ENCODE results near the gene LRP8. TPM values are rescaled to one million over a fixed set of nuclear protein-coding genes. Genes with fewer than 3 reads are reported as not detected.

Gene LRP8
- total and polyA plus RNA-seq, 8 donors = 6.8 to 36.6 (median 9.3) TPM

DNA sequence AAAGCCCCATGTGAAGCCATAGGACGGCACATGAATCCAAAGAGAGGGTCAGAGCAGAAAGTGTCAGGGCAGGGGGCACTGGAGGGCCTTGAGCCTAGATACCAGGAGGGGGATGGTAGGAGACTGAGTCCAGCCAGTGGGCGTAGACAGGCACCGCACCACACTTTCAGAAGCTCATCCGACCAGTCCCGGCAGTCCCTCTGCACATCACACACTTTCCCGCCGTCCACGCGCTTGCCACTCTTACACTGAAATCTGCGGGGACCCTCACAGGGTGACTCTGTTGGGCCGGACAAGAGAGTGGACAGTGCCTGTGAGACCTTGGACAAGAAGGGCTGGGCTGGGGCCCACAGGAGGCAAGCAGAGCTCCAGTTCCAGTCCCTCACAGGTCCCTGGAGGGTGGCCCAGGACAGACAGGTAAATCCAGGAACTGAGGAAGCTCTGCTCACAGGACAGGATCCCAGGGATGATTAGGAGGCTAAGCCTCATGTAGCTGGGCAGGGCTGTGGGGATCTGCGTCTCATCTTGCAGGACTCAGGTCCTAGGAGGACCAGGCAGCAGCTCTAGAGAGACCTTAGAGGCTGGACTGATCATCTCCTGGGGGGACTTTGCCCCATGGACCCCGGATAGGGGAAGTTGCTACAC, 53.2 kb downstream of the LRP8 start:
- DNase-seq (no peak), ATAC-seq (no peak)
- Histone ChIP-seq H3K4me3 (no peak overlapping the region), H3K27ac (no peak overlapping the region), H3K9me3 (no peaks in the 10 kb centered on the region), H3K27me3 (no peaks in the 10 kb centered on the region), H3K4me1 (no peaks in the 10 kb centered on the region), H3K36me3 (peaks cover 0 to 41% of the 10 kb centered on the region in 2 donors)
- TF ChIP-seq, protein P1, sequence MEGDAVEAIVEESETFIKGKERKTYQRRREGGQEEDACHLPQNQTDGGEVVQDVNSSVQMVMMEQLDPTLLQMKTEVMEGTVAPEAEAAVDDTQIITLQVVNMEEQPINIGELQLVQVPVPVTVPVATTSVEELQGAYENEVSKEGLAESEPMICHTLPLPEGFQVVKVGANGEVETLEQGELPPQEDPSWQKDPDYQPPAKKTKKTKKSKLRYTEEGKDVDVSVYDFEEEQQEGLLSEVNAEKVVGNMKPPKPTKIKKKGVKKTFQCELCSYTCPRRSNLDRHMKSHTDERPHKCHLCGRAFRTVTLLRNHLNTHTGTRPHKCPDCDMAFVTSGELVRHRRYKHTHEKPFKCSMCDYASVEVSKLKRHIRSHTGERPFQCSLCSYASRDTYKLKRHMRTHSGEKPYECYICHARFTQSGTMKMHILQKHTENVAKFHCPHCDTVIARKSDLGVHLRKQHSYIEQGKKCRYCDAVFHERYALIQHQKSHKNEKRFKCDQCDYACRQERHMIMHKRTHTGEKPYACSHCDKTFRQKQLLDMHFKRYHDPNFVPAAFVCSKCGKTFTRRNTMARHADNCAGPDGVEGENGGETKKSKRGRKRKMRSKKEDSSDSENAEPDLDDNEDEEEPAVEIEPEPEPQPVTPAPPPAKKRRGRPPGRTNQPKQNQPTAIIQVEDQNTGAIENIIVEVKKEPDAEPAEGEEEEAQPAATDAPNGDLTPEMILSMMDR (IDR thresholded peaks at IDR 0.05) = no peak
- intact Hi-C loops (cut with DNase I) = no loop called here

DNA sequence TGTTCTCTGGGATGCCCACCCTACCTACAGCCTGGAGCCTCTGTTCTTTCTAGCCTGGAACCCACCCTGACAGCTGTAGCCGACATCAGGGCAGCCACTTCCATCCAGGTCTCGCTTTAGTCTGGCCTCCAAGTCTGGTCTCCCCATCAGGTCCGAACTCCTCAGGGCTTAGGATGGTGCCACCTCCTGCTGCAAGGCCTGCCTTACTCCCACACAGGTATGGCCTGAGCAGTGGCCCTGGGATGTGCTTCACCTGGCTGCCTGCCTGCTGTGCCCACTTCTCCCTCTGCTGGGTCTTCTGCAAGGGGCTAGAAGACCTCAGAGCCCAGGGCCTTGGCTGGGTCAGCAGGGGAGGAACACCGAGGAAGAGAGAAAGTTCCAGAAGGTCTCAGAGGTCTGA, 53.8 kb downstream of the LRP8 start:
- intact Hi-C loops (cut with DNase I) = no loop called here
- TF ChIP-seq, protein P1 (IDR thresholded peaks at IDR 0.05) = no peak

DNA sequence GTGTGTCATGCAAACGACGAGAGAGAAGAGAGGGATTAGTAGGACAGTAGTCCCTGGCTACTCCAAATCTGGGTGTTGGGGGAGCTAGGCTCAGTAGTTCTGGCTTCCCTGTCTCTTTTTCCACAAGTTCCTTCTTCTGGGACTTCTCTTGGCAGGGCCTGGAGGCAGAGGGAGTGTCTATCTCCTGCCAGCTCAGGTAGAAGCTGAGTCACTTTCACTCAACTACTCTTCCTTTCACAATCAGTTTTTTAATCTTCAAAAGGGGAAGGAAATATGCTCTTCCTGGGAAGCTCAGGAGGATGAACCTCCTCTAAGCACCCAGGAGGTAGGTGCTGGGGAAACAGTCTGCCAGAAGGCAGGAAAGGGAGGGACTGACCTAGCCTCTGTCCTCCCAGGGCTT, 54.3 kb downstream of the LRP8 start:
- no peak for ATAC-seq
- intact Hi-C loops (cut with DNase I) = no loop called here
- TF ChIP-seq, protein P1 (IDR thresholded peaks at IDR 0.05) = no peak
- peaks cover 0 to 37% of the 10 kb centered on the region in 2 donors for H3K36me3 ChIP-seq
- no peaks in the 10 kb centered on the region for H3K9me3 ChIP-seq
- H3K27ac ChIP-seq = no peak overlapping the region
- H3K4me1 ChIP-seq = no peaks in the 10 kb centered on the region
- no peaks in the 10 kb centered on the region for H3K27me3 ChIP-seq
- no peak for DNase-seq
- H3K4me3 ChIP-seq = no peak overlapping the region

More for the DNA sequence above, 53.8 kb downstream of the LRP8 start:
- no peak overlapping the region for H3K27ac ChIP-seq
- H3K4me3 ChIP-seq = no peak overlapping the region
- no peaks in the 10 kb centered on the region for H3K9me3 ChIP-seq
- ATAC-seq (no peak), DNase-seq (no peak)
- H3K36me3 ChIP-seq = peaks cover 0 to 37% of the 10 kb centered on the region in 2 donors
- no peaks in the 10 kb centered on the region for H3K4me1 ChIP-seq
- H3K27me3 ChIP-seq = no peaks in the 10 kb centered on the region

DNA sequence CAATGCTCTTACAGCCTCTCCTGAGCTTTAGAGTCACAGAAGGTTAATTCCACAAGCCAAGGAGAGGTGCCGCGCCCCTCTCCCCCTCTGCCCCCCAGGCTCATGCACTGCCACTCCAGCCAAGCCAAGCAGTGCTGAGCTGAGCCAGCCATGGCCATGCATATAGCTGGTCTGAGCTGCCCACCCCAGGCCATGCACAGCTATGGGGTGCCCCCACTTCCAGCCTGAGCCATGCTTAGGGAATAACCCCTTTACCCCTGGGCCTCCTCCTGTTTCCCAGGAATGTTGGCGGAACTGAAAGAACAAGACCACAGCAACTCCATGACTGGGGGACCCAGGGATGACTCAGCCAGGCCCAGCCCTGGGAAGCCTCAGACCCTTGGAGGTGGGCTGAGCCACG, 55.5 kb downstream of the LRP8 start:
- H3K9me3 ChIP-seq = no peaks in the 10 kb centered on the region
- no peaks in the 10 kb centered on the region for H3K27me3 ChIP-seq
- no peak overlapping the region for H3K4me3 ChIP-seq
- peaks cover 0 to 39% of the 10 kb centered on the region in 2 donors for H3K36me3 ChIP-seq
- H3K4me1 ChIP-seq = no peaks in the 10 kb centered on the region
- TF ChIP-seq, protein P1 (IDR thresholded peaks at IDR 0.05) = no peak
- ATAC-seq (no peak), DNase-seq (no peak)
- H3K27ac ChIP-seq = no peak overlapping the region
- intact Hi-C loops (cut with DNase I) = no loop called here

DNA sequence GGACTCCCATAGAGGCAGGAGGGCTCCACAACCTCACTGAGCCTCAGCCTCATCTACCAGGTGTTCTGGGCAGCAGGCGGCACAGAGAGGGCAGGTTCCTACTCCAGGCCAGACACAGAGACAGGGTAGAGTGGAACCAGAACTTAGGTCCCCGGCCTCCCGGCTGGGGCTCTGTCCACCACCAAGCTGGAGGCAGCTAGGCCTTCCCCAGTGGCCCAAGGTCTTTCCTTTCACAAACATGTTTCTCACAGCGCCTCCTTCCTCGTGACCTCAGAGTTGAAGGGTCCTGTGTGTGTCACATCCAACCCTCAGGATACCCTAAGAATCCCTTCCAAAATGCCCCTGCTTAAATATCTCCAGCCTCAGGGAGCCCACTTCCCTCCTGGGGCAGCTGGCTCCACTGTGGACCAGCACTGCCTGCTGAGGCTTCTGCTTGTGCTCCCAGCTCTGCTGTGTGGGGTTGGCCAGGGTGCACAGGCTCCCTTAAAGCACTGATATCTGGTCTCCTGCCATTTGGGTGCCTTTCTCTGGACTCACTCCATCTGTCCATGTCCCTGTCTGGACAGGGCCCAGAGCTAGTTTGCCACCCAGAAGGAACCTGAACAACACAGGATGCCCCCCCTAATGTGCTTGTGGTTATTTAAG, 56.3 kb downstream of the LRP8 start:
- TF ChIP-seq, protein P1 (IDR thresholded peaks at IDR 0.05) = no peak
- Histone ChIP-seq H3K4me3 (no peak overlapping the region), H3K27me3 (no peaks in the 10 kb centered on the region), H3K4me1 (no peaks in the 10 kb centered on the region), H3K36me3 (peaks cover 0 to 40% of the 10 kb centered on the region in 2 donors), H3K9me3 (no peaks in the 10 kb centered on the region), H3K27ac (no peak overlapping the region)
- ATAC-seq (no peak), DNase-seq (no peak)
- intact Hi-C loops (cut with DNase I) = no loop called here
